GOT3 (cell line): ENCODE results near the gene C1orf185.
"Not testable (repeated sequence)": the region's sequence is repeated elsewhere in the genome, so short reads cannot be mapped to it uniquely, and the experiment has no call there.

Experiments
- DNase-seq: peaks from one replicate; lab custom pipeline; 2025; ENCODE audit warnings: mixed read lengths; lab: John Stamatoyannopoulos, UW

Gene C1orf185

DNA sequence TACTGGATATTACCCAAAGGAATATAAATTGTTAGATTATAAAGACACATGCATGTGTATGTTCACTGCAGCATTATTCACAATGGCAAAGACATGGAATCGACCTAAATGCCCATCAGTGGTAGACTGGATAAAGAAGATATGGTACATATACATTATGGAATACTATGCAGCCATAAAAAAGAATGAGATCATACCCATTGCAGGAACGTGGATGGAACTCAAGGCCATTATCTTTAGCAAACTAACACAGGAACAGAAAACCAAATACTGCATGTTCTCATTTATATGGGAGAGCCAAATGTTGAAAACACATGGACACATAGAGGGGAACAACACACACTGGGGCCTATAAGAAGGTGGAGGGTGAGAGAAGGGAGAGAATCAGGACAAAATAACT, 35.7 kb downstream of the C1orf185 start:
- not testable (repeated sequence) for DNase-seq

DNA sequence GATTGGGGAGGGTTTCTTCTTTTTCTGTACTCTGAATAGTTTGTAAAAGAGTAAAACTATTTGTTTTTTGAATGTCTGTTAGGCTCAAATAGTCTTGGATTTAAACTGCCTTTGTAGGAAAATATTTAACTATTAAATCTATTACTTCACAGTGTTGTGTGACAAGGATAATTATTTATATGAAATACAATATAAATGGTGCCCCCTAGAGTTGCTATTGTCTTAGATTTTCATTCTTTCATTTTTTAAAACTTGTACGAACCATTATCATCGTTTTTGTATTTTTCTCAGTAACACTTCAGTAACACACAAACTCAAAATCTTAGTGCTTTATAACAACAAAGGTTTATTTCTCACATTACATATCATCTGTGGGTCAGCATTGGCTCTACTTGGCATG, 37.4 kb downstream of the C1orf185 start:
- no peak for DNase-seq

DNA sequence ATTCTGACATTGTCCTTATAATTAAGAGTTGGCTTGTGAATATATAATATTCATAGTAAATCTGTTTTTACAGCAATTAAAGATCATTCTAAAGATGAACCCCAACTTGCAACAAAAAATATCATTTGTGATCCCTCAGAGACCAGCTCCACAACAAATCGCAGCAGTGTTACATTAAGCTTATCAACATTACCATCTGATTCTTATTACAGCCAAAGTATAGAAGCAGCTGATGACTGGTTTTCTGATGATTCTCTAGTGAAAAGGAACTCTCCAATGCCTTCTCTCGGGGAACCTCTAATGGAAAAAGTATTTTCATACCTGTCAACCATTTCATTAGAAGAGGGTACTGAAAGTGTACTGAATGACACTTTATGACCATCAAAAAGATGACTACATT, 45.4 kb downstream of the C1orf185 start:
- no peak for DNase-seq

DNA sequence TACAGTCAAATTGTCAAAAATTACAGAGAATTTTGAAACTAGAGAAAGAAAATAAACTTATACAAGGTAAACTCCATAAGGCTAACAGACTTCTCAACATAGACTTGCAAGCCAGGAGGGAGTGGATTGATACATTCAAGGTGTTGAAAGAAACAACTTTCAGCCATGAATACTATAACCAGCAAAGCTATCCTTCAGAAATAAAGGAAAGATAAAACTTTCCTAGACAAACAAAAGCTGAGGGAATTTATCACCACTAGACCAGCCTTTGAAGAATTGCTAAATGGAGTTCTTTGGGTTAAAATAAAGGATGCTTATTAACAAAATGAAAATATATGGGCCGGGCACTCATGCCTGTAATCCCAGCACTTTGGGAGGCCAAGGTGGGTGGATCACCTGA, 52.7 kb downstream of the C1orf185 start:
- no peak for DNase-seq

DNA sequence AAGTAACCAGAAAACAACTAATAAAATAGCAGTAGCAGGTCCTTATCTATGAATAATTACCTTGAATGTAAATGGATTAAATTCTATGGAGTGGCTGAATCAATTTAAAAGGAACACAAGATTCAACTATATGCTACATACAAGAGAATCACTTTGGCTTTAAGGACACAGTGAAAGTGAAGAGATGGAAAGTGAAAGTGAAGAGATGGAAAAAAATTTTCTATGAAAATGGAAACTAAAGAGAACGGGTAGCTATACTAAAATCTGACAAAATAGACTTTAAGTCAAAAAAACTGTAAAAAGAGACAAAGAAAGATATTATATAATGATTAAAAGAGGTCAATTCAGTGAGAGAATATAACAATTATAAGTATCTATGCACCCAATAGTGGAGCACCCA, 54.7 kb downstream of the C1orf185 start:
- DNase-seq: no peak

DNA sequence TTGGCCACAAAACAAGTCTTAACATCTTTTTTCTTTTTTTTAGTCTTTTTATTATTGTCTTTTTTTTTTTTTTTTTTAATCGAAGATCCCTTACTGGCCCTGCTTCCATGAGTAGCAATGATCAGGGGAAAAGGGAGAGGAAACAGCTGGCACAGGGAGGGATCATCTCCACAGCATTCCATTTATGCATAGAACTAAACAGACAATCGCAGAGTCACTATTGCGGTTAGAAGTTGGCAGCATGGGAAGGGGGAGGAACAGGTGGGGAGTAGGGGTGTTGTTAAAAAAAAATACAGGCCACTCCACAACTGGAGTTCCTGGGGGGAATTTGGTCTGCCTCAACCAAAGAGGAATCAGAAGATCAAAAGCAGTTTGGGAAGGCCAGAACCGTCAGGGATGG, 55.4 kb downstream of the C1orf185 start:
- DNase-seq: no peak

DNA sequence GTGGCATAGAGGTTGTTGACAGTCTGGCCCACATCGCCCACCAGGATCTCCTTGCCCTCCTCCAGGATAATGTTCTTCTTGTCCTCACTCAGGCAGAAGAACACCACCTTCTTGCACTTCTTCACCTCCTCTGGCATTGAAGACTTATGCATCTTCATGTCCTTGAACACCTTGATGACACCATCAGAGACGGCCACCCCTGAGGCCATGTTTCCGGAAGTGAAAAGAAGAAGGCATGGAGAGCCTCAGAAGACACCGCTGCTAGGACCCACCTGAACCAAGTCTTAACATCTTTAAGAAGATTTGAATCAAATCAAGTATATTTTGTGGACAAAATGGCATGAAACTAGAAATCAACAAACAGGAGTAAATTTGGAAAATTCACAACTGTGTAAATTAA, 56.2 kb downstream of the C1orf185 start:
- no peak for DNase-seq

DNA sequence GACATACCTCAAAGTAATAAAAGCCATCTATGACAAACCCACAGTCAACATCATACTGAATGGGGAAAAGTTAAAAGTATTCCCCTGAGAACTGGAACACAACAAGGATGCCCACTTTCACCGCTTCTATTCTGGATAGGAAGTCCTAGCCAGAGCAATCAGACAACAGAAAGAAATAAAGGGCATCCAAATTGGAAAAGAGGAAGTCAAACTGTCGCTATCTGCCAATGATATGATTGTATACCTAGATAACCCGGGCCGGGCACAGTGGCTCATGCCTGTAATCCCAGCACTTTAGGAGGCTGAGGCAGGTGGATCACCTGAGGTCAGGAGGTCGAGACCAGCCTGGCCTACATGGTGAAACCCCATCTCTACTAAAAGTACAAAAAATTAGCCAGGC, 60.5 kb downstream of the C1orf185 start:
- DNase-seq: not testable (repeated sequence)

DNA sequence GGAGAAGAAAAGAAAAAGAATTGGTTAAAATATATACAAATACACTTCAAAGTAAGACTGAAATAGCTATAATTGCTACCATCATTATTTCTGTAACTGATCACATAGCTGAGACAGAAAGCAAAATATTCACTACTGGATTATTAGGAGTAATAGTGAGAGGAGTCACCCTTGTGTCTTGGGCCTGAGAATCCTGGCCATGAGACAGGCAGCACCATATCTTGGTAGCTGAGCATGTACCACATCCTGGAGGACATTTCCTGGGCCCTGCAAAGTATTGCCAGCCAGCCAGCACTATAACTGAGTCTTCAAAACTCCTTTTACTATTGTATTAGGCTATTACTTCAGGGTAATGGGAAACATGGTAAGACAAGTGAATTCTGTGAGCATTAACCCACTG, 63.5 kb downstream of the C1orf185 start:
- no peak for DNase-seq

DNA sequence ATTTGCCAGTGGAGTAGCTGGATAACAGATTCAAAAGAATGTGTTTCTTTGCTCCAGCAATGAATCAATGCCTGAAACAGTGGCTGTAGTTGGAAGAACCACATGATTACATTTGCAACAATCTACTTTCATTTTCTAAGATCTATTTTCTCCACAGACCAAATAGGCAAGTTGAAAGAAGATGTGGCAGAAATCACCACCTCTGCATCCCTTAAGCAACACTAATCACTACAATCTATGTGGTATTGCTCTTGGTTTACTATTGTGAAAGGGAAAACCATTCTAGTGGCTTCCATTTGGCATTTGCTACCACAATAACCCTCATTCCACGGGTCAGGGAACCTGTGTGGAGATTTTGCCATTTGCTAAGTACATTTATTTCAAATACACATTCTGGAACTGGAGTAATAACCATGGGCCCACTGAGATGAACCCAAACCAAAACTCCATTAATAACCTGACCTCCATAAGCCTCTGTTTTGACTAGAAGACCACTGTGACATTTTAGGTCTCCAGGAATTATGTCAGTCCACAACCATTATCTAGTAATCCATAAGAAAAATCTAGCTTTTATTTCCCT, 66.3 kb downstream of the C1orf185 start:
- DNase-seq: no peak

DNA sequence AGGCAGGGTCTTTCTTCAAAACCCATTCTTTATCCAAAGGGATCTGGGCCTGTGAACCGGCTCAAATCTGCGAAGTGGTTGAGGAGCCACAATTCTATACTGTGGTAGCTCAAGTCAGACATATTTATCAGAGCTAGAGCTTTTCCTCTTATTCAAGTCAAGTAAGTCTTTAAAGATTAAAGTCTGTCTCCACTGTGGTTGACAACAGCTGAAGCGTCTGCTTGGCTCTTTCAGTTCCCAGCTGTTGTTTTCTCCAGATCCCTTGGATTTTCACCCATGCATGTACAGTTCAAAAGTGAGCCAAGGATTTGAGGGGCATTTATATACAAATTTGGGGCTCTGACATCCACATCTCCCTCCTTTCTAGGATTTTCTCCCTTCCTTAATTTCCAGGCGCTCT, 66.9 kb downstream of the C1orf185 start:
- no peak for DNase-seq

DNA sequence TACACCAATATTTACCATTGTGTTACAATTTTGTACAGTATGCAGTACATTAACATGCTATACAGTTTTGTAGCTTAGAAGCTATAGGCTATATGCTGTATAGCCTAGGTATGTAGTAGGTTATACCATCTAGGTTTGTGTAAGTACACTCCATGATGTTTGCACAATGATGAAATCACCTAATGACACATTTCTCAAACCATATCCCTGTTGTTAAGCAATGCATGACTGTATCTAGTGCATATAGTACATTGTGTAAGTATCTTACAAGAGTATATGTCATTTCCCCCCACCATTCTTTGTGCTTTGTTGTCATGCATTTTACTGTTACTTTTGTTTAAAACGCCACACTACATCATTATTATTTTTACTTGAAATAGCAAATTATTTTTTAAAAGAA, 68.3 kb downstream of the C1orf185 start:
- DNase-seq: no peak

DNA sequence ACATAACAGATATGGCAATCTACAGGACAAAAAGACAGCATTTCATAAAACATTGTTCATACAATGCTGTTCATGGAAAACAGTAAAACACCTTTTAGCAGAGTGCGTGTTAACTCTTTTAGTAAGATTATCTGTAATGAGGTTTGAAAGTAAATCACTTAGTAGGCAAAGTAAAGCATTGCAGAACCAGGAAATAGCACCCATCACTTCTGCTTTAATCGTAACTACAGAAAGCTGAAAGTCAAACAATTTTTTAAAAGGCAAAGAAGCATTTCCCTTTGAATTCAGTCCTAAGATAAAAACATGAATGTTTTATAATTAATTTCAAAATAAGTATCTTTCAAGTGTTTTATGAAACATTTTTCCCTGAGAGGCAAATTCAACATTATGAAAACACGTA, 70.8 kb downstream of the C1orf185 start:
- no peak for DNase-seq

DNA sequence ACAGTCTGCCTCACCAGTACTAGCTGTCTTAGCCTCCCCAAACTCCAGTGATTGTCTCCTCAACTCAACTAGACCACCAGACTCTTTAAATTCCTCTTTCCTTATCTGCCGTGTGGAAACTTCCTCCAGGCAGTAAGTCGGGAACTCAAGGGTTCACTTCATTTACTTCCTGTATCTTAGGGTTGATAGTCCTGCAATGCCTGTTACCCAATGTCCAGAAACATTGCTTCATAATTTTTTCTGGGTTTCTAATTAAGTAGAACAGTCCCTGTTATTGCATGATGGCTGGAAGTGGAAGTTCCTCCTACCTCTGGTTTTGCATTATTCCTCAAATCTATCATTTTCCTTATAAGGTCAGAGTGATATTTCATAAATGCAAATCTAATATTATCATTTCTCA, 73.2 kb downstream of the C1orf185 start:
- no peak for DNase-seq

DNA sequence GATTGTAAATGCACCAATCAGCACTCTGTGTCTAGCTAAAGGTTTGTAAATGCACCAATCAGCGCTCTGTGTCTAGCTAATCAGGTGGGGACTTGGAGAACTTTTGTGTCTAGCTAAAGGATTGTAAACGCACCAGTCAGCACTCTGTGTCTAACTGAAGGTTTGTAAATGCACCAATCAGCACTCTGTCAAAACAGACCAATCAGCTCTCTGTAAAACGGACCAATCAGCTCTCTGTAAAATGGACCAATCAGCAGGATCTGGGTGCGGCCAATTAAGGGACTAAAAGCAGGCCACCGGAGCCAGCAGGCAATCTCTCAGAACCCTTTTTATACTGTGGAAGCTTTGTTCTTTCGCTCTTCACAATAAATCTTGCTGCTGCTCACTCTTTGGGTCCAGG, 76.0 kb downstream of the C1orf185 start:
- DNase-seq: not testable (repeated sequence)

DNA sequence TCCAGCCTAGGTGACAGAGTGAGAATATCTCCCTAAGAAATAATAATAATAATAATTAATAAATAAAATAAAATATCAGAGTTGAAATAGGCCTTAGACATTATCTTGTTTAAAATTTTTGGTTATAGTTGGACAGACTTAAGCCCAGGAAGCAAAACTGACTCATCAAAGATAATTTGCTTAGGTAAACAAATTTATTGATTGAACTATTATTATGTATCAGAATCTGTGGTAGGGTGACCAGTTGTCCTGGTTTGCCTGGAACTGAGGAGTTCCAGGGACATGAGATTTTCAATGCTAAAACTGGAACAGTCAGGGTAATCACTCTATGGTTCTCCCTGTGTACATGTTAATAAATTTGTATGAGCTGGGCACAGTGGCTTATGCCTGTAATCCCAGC, 86.2 kb downstream of the C1orf185 start:
- DNase-seq: no peak

DNA sequence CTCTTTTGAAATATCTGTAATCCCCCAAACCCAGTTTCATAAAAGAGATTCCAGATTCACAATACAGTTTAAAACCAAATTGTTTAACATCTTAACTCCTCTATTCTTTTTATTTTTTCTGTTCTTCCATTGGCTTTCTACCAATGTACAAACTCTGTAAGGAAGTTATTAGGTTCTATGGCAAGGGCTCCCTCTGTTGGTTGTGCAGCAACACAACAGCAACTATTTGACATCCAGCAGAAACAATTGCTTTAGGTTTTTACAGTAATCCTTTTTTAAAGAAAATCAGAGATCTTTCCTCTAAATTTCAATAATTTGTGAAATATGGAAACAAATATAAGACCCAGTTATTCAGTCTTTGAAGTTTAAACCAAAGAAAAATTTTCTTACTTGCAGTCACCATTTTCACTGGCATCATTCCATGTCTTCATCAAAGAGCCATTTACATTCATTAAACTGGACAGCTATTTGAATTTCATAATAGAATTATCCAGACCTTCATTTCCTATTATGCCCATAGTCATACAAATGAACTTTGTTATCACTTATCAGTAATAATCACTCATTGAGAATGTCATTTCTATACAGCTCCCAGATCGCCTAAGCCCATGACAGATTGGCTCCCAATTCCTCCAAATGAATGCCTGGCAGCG, 87.5 kb downstream of the C1orf185 start:
- no peak for DNase-seq

DNA sequence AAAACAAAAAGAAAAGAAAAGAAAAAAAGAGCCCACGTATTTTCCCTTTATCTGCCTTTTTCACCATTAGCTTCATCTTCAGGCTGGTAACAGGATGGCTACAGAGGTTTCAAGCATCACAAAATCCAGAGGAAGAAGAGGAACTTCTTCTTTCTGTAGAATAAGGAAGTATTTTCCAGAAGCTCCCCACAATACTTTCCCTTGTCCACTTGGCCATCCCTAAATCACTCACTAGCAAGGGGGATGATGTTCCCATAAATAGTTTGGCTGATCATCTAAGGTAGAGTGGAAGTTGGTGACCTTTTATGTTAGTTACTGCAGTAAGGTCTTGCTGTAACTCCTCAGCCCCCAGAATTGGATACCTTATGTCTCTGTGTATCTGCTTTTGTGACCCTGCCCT, 88.9 kb downstream of the C1orf185 start:
- no peak for DNase-seq

DNA sequence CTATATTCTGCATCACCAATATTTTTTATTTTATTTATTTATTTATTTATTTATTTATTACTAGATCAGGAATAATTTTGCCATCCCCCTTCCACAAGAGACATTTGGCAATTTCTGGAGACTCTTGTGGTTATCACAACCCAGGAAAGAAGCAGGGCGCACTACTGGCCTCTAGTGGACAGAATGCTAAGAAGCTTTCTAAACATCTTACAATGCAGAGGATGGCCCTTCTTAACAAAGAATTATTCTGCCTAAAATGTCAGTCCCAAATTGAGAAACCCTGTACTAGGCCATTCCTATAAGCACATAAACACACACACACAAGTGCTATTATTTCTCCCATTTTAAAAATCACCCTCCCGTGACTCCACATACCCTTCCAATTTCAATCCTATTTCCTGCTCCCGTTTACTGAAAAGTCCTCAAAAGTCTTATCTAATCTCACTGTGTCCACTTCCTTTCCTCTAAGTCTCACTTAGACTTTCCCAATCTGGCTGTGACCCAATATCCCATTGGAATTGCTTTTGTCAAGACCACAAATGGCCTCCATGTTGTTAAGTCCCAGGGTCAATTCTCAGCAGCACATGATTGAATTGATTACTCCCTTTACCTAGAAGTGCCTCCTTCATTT, 90.3 kb downstream of the C1orf185 start:
- no peak for DNase-seq

DNA sequence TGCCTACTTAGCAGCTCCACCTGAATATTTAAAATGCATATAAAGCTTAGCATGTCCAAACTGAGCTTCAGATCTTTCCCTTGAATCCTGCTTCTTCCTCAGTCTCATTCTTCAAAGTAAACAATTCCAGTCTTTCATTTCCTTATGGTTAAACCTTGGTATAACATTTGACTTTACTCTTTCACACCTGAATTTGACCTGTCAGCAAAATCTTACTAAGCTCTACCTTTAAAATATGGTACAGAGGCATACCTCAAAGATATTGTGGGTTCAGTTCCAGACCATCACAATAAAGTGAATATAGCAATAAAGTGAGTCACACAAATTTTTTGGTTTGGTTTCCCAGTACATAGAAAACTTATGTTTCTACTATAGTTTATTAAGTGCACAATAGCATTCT, 91.5 kb downstream of the C1orf185 start:
- DNase-seq: no peak
